Chondrocyte (in vitro differentiated cells): ENCODE results near the gene PPP2R1B. TPM values are rescaled to one million over a fixed set of nuclear protein-coding genes. Genes with fewer than 3 reads are reported as not detected.

Source experiments
- DNase-seq: peaks from one replicate; pipeline ENCODE4 v3.0.0; 2021; ENCODE audit warnings: mixed read lengths, low spot score
- H3K27ac Mint-ChIP-seq: one replicate; pipeline ENCODE4 v1.8.0; 2021; ENCODE audit warnings: mild to moderate bottlenecking, moderate library complexity, mixed read lengths; ENCODE audit not compliant: unreplicated experiment
- H3K27me3 Mint-ChIP-seq: 2 replicates; pipeline ENCODE4 v1.8.0; 2021; ENCODE audit warnings: low read depth, mixed read lengths
- H3K36me3 Mint-ChIP-seq: 2 replicates; pipeline ENCODE4 v1.8.0; 2021; ENCODE audit warnings: low read depth, mixed read lengths
- H3K4me1 Mint-ChIP-seq: 2 replicates; pipeline ENCODE4 v1.8.0; 2021; ENCODE audit warnings: low read depth, mild to moderate bottlenecking, mixed read lengths
- H3K4me3 Mint-ChIP-seq: one replicate; pipeline ENCODE4 v1.8.0; 2021; ENCODE audit warnings: mild to moderate bottlenecking, moderate library complexity, mixed read lengths; ENCODE audit not compliant: unreplicated experiment
- H3K9me3 Mint-ChIP-seq: 2 replicates; pipeline ENCODE4 v1.8.0; 2021; ENCODE audit warnings: low read depth, mixed read lengths
- CTCF ChIP-seq: fragments of 200-600 bp; sonication (generic); IDR thresholded peaks from 2 replicates; pipeline ENCODE4 v1.5.0; 2021; ENCODE audit warnings: antibody characterized with exemption, mild to moderate bottlenecking, moderate library complexity
- total RNA-seq: library from RNA; stranded (reverse); gene quantifications from 3 replicates; pipeline ENCODE4 v1.2.1, GENCODE V29; 2021

Gene PPP2R1B
- total RNA-seq, 1 donor from 2014 or later, result 17.2 TPM

- peaks cover 24% of the 10 kb centered on the region for H3K36me3 Mint-ChIP-seq
- H3K27ac Mint-ChIP-seq, result no peak overlapping the region
- no peak for TF ChIP-seq CTCF
- H3K4me1 Mint-ChIP-seq, result peaks cover 26% of the 10 kb centered on the region
- H3K27me3 Mint-ChIP-seq, result no peaks in the 10 kb centered on the region
- no peak for DNase-seq
- H3K9me3 Mint-ChIP-seq, result no peaks in the 10 kb centered on the region
- no peak overlapping the region for H3K4me3 Mint-ChIP-seq
These were observed 50.9 kb downstream of the PPP2R1B start for GRCh38 chr11:111715142-111715816.

GRCh38 chr11:111714522-111714921 lies 51.7 kb downstream of the PPP2R1B start:
- Mint-ChIP-seq H3K27me3 (no peaks in the 10 kb centered on the region), H3K27ac (no peak overlapping the region), H3K9me3 (no peaks in the 10 kb centered on the region), H3K36me3 (peaks cover 19% of the 10 kb centered on the region), H3K4me1 (peaks cover 24% of the 10 kb centered on the region), H3K4me3 (no peak overlapping the region)
- no peak for TF ChIP-seq CTCF
- no peak for DNase-seq

- H3K4me1 Mint-ChIP-seq, result peaks cover 16% of the 10 kb centered on the region
- no peak for DNase-seq
- TF ChIP-seq CTCF, result no peak
- peaks cover 25% of the 10 kb centered on the region for H3K36me3 Mint-ChIP-seq
- H3K9me3 Mint-ChIP-seq, result no peaks in the 10 kb centered on the region
- H3K4me3 Mint-ChIP-seq, result no peak overlapping the region
- no peaks in the 10 kb centered on the region for H3K27me3 Mint-ChIP-seq
- no peak overlapping the region for H3K27ac Mint-ChIP-seq
These were observed 58.5 kb downstream of the PPP2R1B start for GRCh38 chr11:111707691-111708067.

GRCh38 chr11:111707039-111707690 lies 59.0 kb downstream of the PPP2R1B start:
- Mint-ChIP-seq H3K27ac (peak overlapping the region; percentile 43), H3K27me3 (no peaks in the 10 kb centered on the region), H3K4me3 (no peak overlapping the region), H3K36me3 (peaks cover 21% of the 10 kb centered on the region), H3K9me3 (no peaks in the 10 kb centered on the region), H3K4me1 (peaks cover 16% of the 10 kb centered on the region)
- DNase-seq, result no peak
- no peak for TF ChIP-seq CTCF

GRCh38 chr11:111703576-111703975 lies 62.6 kb downstream of the PPP2R1B start:
- Mint-ChIP-seq H3K27me3 (no peaks in the 10 kb centered on the region), H3K36me3 (peaks cover 18% of the 10 kb centered on the region), H3K4me1 (peaks cover 16% of the 10 kb centered on the region), H3K27ac (no peak overlapping the region), H3K9me3 (no peaks in the 10 kb centered on the region), H3K4me3 (no peak overlapping the region)
- no peak for TF ChIP-seq CTCF
- DNase-seq, result no peak
